Measurements from ENCODE around the gene AFAP1L2.

DNA sequence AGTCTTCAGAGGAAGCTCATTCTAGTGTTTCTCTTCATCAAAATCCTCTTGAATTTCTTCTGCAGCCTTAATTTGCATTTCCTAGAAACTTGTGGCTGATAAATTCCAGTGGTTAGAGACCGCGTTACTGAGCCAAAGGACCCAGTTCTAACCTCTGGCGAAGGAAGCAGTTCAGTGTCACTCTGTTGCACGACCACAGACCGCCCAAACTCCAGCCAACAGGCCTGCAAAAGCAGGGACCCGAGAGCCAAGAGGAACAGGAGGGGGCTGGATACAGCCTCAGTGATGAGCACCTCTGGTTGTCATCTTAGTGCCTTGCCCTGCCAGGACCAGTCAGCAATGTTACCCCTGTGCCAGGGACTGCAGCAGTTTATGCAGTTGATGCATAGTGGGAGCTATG lies 70.0 kb downstream of the AFAP1L2 start:
- TF ChIP-seq, protein P1, sequence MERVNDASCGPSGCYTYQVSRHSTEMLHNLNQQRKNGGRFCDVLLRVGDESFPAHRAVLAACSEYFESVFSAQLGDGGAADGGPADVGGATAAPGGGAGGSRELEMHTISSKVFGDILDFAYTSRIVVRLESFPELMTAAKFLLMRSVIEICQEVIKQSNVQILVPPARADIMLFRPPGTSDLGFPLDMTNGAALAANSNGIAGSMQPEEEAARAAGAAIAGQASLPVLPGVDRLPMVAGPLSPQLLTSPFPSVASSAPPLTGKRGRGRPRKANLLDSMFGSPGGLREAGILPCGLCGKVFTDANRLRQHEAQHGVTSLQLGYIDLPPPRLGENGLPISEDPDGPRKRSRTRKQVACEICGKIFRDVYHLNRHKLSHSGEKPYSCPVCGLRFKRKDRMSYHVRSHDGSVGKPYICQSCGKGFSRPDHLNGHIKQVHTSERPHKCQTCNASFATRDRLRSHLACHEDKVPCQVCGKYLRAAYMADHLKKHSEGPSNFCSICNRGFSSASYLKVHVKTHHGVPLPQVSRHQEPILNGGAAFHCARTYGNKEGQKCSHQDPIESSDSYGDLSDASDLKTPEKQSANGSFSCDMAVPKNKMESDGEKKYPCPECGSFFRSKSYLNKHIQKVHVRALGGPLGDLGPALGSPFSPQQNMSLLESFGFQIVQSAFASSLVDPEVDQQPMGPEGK (CRISPR knock-in tag; IDR thresholded peaks at IDR 0.05; ENCODE audit: borderline replicate concordance), result no peak
- TF ChIP-seq ARNTL (CRISPR knock-in tag; IDR thresholded peaks at IDR 0.05; ENCODE audit: borderline replicate concordance, low read depth) (no peak), POU6F1 (CRISPR knock-in tag; IDR thresholded peaks at IDR 0.05; ENCODE audit: borderline replicate concordance, low read depth) (no peak), PPARA (CRISPR knock-in tag; IDR thresholded peaks at IDR 0.05; ENCODE audit: borderline replicate concordance) (no peak), ZFP30 (CRISPR knock-in tag; IDR thresholded peaks at IDR 0.05) (no peak), BACH2 (CRISPR knock-in tag; IDR thresholded peaks at IDR 0.05; ENCODE audit: borderline replicate concordance) (no peak), TCF4 (CRISPR knock-in tag; IDR thresholded peaks at IDR 0.05; ENCODE audit: borderline replicate concordance) (no peak), CREB5 (CRISPR knock-in tag; IDR thresholded peaks at IDR 0.05; ENCODE audit: low read depth) (no peak), ZC3H10 (CRISPR knock-in tag; IDR thresholded peaks at IDR 0.05) (no peak)
- TF ChIP-seq, protein P2, sequence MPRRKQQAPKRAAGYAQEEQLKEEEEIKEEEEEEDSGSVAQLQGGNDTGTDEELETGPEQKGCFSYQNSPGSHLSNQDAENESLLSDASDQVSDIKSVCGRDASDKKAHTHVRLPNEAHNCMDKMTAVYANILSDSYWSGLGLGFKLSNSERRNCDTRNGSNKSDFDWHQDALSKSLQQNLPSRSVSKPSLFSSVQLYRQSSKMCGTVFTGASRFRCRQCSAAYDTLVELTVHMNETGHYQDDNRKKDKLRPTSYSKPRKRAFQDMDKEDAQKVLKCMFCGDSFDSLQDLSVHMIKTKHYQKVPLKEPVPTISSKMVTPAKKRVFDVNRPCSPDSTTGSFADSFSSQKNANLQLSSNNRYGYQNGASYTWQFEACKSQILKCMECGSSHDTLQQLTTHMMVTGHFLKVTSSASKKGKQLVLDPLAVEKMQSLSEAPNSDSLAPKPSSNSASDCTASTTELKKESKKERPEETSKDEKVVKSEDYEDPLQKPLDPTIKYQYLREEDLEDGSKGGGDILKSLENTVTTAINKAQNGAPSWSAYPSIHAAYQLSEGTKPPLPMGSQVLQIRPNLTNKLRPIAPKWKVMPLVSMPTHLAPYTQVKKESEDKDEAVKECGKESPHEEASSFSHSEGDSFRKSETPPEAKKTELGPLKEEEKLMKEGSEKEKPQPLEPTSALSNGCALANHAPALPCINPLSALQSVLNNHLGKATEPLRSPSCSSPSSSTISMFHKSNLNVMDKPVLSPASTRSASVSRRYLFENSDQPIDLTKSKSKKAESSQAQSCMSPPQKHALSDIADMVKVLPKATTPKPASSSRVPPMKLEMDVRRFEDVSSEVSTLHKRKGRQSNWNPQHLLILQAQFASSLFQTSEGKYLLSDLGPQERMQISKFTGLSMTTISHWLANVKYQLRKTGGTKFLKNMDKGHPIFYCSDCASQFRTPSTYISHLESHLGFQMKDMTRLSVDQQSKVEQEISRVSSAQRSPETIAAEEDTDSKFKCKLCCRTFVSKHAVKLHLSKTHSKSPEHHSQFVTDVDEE (CRISPR knock-in tag; IDR thresholded peaks at IDR 0.05), result no peak
